ENCODE measurements around the gene ZNF469. TPM values are rescaled to one million over a fixed set of nuclear protein-coding genes. Genes with fewer than 3 reads are reported as not detected.

Gene ZNF469
- polyA plus RNA-seq, 1 donor (not counting 4 experiments of a cell fraction or from before 2014, with no cell fraction given), result not detected

- no peaks in the 10 kb centered on the region for H3K79me2 ChIP-seq (ENCODE audit: control insufficient read depth, insufficient read depth, low read length)
- no peaks in the 10 kb centered on the region for H3K4me1 ChIP-seq (ENCODE audit: control insufficient read depth, extremely low read depth, insufficient read depth, low read length)
- no peak overlapping the region for H3K4me2 ChIP-seq (ENCODE audit: control insufficient read depth, extremely low read depth, insufficient read depth, low read depth, low read length)
- FAIRE-seq, result no peak
- H2AFZ ChIP-seq (ENCODE audit: control insufficient read depth, low read length), result no peak overlapping the region
- no peak overlapping the region for H3K9ac ChIP-seq (ENCODE audit: control insufficient read depth, extremely low read depth, insufficient read depth, low read length)
- no peak for DNase-seq (ENCODE audit: low read depth, low spot score)
- TF ChIP-seq EZH2 (IDR thresholded peaks at IDR 0.05; ENCODE audit: low read length), result no peak
- TF ChIP-seq, protein P1, sequence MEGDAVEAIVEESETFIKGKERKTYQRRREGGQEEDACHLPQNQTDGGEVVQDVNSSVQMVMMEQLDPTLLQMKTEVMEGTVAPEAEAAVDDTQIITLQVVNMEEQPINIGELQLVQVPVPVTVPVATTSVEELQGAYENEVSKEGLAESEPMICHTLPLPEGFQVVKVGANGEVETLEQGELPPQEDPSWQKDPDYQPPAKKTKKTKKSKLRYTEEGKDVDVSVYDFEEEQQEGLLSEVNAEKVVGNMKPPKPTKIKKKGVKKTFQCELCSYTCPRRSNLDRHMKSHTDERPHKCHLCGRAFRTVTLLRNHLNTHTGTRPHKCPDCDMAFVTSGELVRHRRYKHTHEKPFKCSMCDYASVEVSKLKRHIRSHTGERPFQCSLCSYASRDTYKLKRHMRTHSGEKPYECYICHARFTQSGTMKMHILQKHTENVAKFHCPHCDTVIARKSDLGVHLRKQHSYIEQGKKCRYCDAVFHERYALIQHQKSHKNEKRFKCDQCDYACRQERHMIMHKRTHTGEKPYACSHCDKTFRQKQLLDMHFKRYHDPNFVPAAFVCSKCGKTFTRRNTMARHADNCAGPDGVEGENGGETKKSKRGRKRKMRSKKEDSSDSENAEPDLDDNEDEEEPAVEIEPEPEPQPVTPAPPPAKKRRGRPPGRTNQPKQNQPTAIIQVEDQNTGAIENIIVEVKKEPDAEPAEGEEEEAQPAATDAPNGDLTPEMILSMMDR (optimal IDR thresholded peaks at IDR 0.05 in 1 of 3, IDR thresholded peaks at IDR 0.05 in 1 of 3, conservative IDR thresholded peaks at IDR 0.05 in 1 of 3; ENCODE audit: extremely low read depth in 1 of 3, insufficient read depth in 2 of 3, low read length in 3 of 3), result no peak
- no peaks in the 10 kb centered on the region for H3K9me3 ChIP-seq (ENCODE audit: control insufficient read depth, low read depth, low read length)
- H3K27me3 ChIP-seq (ENCODE audit: control insufficient read depth, extremely low read depth, insufficient read depth, low read length), result peaks cover 16% of the 10 kb centered on the region
- no peak overlapping the region for H3K27ac ChIP-seq (ENCODE audit: control insufficient read depth, insufficient read depth, low read length)
- H3K4me3 ChIP-seq (ENCODE audit: control insufficient read depth in 2 of 3, extremely low read depth in 1 of 3, insufficient read depth in 2 of 3, low read depth in 1 of 3, low read length in 3 of 3), result no peak overlapping the region
- H4K20me1 ChIP-seq (ENCODE audit: control insufficient read depth, extremely low read depth, insufficient read depth, low read length), result no peaks in the 10 kb centered on the region
- no peaks in the 10 kb centered on the region for H3K36me3 ChIP-seq (ENCODE audit: control insufficient read depth in 2 of 2, extremely low read depth in 1 of 2, insufficient read depth in 2 of 2, low read length in 2 of 2)
- no peaks in the 10 kb centered on the region for H3K9me1 ChIP-seq (ENCODE audit: control insufficient read depth, extremely low read depth, insufficient read depth, low read length)
- dilution Hi-C loops (cut with MboI; ENCODE audit: extremely low pct_ligation_motif_present, low sequenced_read_pairs), result no loop called here
These were observed 35.1 kb downstream of the ZNF469 start for GRCh38 chr16:88417684-88418476.

- dilution Hi-C loops (cut with MboI; ENCODE audit: extremely low pct_ligation_motif_present, low sequenced_read_pairs), result no loop called here
- Histone ChIP-seq H3K9me3 (ENCODE audit: control insufficient read depth, low read depth, low read length) (no peaks in the 10 kb centered on the region), H3K4me1 (ENCODE audit: control insufficient read depth, extremely low read depth, insufficient read depth, low read length) (no peaks in the 10 kb centered on the region), H3K36me3 (ENCODE audit: control insufficient read depth in 2 of 2, extremely low read depth in 1 of 2, insufficient read depth in 2 of 2, low read length in 2 of 2) (no peaks in the 10 kb centered on the region), H3K79me2 (ENCODE audit: control insufficient read depth, insufficient read depth, low read length) (no peaks in the 10 kb centered on the region), H3K4me3 (ENCODE audit: control insufficient read depth in 2 of 3, extremely low read depth in 1 of 3, insufficient read depth in 2 of 3, low read depth in 1 of 3, low read length in 3 of 3) (no peak overlapping the region), H2AFZ (ENCODE audit: control insufficient read depth, low read length) (no peak overlapping the region), H3K27ac (ENCODE audit: control insufficient read depth, insufficient read depth, low read length) (no peak overlapping the region), H3K4me2 (ENCODE audit: control insufficient read depth, extremely low read depth, insufficient read depth, low read depth, low read length) (no peak overlapping the region), H4K20me1 (ENCODE audit: control insufficient read depth, extremely low read depth, insufficient read depth, low read length) (no peaks in the 10 kb centered on the region), H3K9ac (ENCODE audit: control insufficient read depth, extremely low read depth, insufficient read depth, low read length) (no peak overlapping the region), H3K27me3 (ENCODE audit: control insufficient read depth, extremely low read depth, insufficient read depth, low read length) (peaks cover 18% of the 10 kb centered on the region), H3K9me1 (ENCODE audit: control insufficient read depth, extremely low read depth, insufficient read depth, low read length) (no peaks in the 10 kb centered on the region)
- FAIRE-seq (no peak), DNase-seq (ENCODE audit: low read depth, low spot score) (no peak)
- TF ChIP-seq, protein P1 (optimal IDR thresholded peaks at IDR 0.05 in 1 of 3, IDR thresholded peaks at IDR 0.05 in 1 of 3, conservative IDR thresholded peaks at IDR 0.05 in 1 of 3; ENCODE audit: extremely low read depth in 1 of 3, insufficient read depth in 2 of 3, low read length in 3 of 3), result no peak
- no peak for TF ChIP-seq EZH2 (IDR thresholded peaks at IDR 0.05; ENCODE audit: low read length)
These were observed 36.1 kb downstream of the ZNF469 start for GRCh38 chr16:88418869-88419268.
